NT2/D1 (cell line): ENCODE measurements around the gene ZNF574.

Experiments
- SUZ12 ChIP-seq: IDR thresholded peaks from 2 replicates; pipeline ENCODE4 v1.6.1; 2011; ENCODE audit not compliant: insufficient read length, insufficient read depth; ENCODE audit errors: extremely low read depth
- YY1 ChIP-seq: IDR thresholded peaks from 2 replicates; pipeline ENCODE4 v1.6.1; 2011; ENCODE audit not compliant: insufficient read length, insufficient read depth

GRCh38 chr19:42129399-42130253, 53.7 kb downstream of the ZNF574 start:
- TF ChIP-seq YY1 = no peak
- TF ChIP-seq SUZ12 = no peak
